Choroid plexus epithelial cell (primary cell): Measurements from ENCODE around the gene BRD4.

Experiments used
- DNase-seq: peaks from one replicate; pipeline ENCODE4 v3.0.0-alpha.2; 2010; ENCODE audit warnings: low read depth
- H3K4me3 ChIP-seq: 2 replicates; pipeline ENCODE4 v1.5.1; 2011; ENCODE audit warnings: low read depth, mild to moderate bottlenecking, control low read depth, low read length, moderate library complexity
- TF ChIP-seq, protein P1 (sequence below): conservative IDR thresholded peaks from 2 replicates; pipeline ENCODE4 v1.5.1; 2011; ENCODE audit warnings: low read depth, mild to moderate bottlenecking, control low read depth, inconsistent platforms, low read length, moderate library complexity

The BRD4 gene

DNA sequence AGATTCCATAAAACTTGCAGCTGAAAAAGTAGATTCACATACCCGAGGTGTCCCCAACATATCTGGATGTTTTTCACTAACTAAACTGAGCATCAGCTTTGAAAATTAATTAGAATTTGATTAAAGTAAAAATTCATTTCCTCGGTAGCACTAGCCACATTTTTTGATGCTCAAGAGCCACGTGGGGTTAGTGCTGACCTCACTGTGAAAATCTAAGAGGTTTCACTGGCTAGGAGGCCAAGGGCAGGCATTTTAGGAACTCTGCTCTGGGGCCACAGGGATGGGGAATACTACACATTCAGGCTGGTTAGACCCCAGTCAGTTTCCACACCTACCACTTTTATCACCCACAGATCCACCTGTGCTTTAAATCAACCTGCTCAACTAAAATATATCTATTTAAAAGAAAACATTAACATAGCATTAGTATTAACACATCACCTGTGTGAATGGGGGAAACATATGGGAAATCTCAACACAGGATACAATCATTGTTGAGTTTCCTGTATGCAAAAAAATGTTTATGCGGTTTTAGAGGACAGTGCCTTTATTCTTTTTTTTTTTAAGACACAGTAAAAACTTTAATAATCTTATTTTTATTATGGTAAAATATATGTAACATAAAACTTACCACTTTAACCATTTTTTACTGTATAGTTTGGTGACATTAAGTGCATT lies 45.5 kb downstream of the BRD4 start:
- H3K4me3 ChIP-seq = no peak overlapping the region
- TF ChIP-seq, protein P1, sequence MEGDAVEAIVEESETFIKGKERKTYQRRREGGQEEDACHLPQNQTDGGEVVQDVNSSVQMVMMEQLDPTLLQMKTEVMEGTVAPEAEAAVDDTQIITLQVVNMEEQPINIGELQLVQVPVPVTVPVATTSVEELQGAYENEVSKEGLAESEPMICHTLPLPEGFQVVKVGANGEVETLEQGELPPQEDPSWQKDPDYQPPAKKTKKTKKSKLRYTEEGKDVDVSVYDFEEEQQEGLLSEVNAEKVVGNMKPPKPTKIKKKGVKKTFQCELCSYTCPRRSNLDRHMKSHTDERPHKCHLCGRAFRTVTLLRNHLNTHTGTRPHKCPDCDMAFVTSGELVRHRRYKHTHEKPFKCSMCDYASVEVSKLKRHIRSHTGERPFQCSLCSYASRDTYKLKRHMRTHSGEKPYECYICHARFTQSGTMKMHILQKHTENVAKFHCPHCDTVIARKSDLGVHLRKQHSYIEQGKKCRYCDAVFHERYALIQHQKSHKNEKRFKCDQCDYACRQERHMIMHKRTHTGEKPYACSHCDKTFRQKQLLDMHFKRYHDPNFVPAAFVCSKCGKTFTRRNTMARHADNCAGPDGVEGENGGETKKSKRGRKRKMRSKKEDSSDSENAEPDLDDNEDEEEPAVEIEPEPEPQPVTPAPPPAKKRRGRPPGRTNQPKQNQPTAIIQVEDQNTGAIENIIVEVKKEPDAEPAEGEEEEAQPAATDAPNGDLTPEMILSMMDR = no peak
- no peak for DNase-seq

- TF ChIP-seq, protein P1 = no peak
- H3K4me3 ChIP-seq = no peak overlapping the region
- no peak for DNase-seq
These were observed 46.3 kb downstream of the BRD4 start for GRCh38 chr19:15285896-15286591.

GRCh38 chr19:15284896-15285295 lies 47.4 kb downstream of the BRD4 start:
- DNase-seq = no peak
- TF ChIP-seq, protein P1 = no peak
- H3K4me3 ChIP-seq = no peak overlapping the region

GRCh38 chr19:15284091-15284490 lies 48.2 kb downstream of the BRD4 start:
- TF ChIP-seq, protein P1 = no peak
- H3K4me3 ChIP-seq = no peak overlapping the region
- no peak for DNase-seq

GRCh38 chr19:15283141-15283883 lies 49.0 kb downstream of the BRD4 start:
- peak; percentile 77 for DNase-seq
- no peak overlapping the region for H3K4me3 ChIP-seq

DNA sequence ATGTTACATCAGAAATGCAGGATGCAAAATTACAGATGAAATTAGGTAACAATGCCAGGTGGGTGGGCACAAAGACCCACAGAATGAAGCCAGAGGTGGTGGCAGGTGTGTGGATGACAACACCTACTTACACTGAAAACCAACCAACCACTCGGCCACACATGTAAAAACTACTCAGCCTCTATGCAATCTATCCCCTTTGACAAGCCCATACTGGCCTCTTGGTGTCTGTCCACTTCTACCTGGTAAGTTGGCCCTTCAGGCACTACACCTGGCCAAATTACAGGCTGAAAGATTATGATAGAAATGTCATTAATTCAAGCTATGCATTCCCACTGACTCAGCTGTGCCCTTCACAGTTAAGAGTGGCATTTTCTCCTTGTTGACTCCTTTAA lies 50.0 kb downstream of the BRD4 start:
- H3K4me3 ChIP-seq = no peak overlapping the region
- TF ChIP-seq, protein P1 = no peak
- DNase-seq = no peak

More at GRCh38 chr19:15283141-15283883, 49.0 kb downstream of the BRD4 start:
- TF ChIP-seq, protein P1 = no peak
